Vagina (tissue), 2 donors: ENCODE results near the gene ANO2.

Experiments used
- POLR2AphosphoS5 ChIP-seq, 2 donors: sonication (generic); formaldehyde crosslinking; IDR thresholded peaks; one replicate each; pipeline ENCODE4 v1.9.0; 2017; ENCODE audit warnings: antibody characterized with exemption in 2 of 2, mild to moderate bottlenecking in 2 of 2, low read depth in 1 of 2; ENCODE audit not compliant: insufficient read depth in 1 of 2
- TF ChIP-seq, protein P1 (sequence below), 3 experiments: fragments of 450-650 bp in 2 of 3; fragments of 200-600 bp in 1 of 3; sonication (generic) in 1 of 3; IDR thresholded peaks; one replicate each; pipeline ENCODE4 v1.5.1; 2017 to 2019; ENCODE audit warnings: antibody characterized with exemption in 3 of 3, mild to moderate bottlenecking in 2 of 3, moderate library complexity in 2 of 3

GRCh38 chr12:5976196-5976595, 31.1 kb upstream of the ANO2 start:
- TF ChIP-seq, protein P1, sequence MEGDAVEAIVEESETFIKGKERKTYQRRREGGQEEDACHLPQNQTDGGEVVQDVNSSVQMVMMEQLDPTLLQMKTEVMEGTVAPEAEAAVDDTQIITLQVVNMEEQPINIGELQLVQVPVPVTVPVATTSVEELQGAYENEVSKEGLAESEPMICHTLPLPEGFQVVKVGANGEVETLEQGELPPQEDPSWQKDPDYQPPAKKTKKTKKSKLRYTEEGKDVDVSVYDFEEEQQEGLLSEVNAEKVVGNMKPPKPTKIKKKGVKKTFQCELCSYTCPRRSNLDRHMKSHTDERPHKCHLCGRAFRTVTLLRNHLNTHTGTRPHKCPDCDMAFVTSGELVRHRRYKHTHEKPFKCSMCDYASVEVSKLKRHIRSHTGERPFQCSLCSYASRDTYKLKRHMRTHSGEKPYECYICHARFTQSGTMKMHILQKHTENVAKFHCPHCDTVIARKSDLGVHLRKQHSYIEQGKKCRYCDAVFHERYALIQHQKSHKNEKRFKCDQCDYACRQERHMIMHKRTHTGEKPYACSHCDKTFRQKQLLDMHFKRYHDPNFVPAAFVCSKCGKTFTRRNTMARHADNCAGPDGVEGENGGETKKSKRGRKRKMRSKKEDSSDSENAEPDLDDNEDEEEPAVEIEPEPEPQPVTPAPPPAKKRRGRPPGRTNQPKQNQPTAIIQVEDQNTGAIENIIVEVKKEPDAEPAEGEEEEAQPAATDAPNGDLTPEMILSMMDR (IDR thresholded peaks at IDR 0.05): no peak
- TF ChIP-seq POLR2AphosphoS5 (IDR thresholded peaks at IDR 0.05; ENCODE audit: insufficient read depth in 1 of 2, low read depth in 1 of 2): no peak
